Measurements from ENCODE around the gene TRAF3IP1. TPM values are rescaled to one million over a fixed set of nuclear protein-coding genes. Genes with fewer than 3 reads are reported as not detected.
"Not testable (repeated sequence)": the region's sequence is repeated elsewhere in the genome, so short reads cannot be mapped to it uniquely, and the experiment has no call there.

Gene TRAF3IP1
- total and polyA plus RNA-seq, 12 donors = 4.0 to 20.4 (median 10.4) TPM

- DNase-seq (no peak), ATAC-seq (no peak)
- Histone ChIP-seq H3K4me3 (no peak overlapping the region), H3K27me3 (no peaks in the 10 kb centered on the region), H3K9me3 (peaks cover 0 to 4% (median 0%) of the 10 kb centered on the region in 11 donors), H3K36me3 (peaks cover 0 to 79% (median 15%) of the 10 kb centered on the region in 9 donors), H3K4me1 (peaks cover 0 to 14% (median 0%) of the 10 kb centered on the region in 9 donors), H3K27ac (no peak overlapping the region)
- no peak for TF ChIP-seq CTCF (IDR thresholded peaks at IDR 0.05)
- WGBS, 2 donors = 84 to 86% methylated on average over 5 of the region's 5 CpGs
- intact Hi-C loops (cut with DNase I) = no loop called here
Measured at GRCh38 chr2:238331916-238332315, 11.6 kb downstream of the TRAF3IP1 start.

- peaks cover 0 to 66% (median 2%) of the 10 kb centered on the region in 9 donors for H3K36me3 ChIP-seq
- no peaks in the 10 kb centered on the region for H3K9me3 ChIP-seq
- peaks cover 0 to 17% (median 0%) of the 10 kb centered on the region in 9 donors for H3K4me1 ChIP-seq
- TF ChIP-seq CTCF (IDR thresholded peaks at IDR 0.05) = no peak
- 85 to 91% methylated on average over 6 of the region's 6 CpGs for WGBS, 2 donors
- ATAC-seq (no peak), DNase-seq (no peak)
- intact Hi-C loops (cut with DNase I) = no loop called here
- H3K27me3 ChIP-seq = no peaks in the 10 kb centered on the region
- H3K27ac ChIP-seq = no peak overlapping the region
- no peak overlapping the region for H3K4me3 ChIP-seq
Measured at GRCh38 chr2:238334885-238335284, 14.6 kb downstream of the TRAF3IP1 start.

GRCh38 chr2:238335591-238335990, 15.3 kb downstream of the TRAF3IP1 start:
- peaks cover 0 to 59% (median 2%) of the 10 kb centered on the region in 9 donors for H3K36me3 ChIP-seq
- not testable (repeated sequence) for H3K27ac ChIP-seq

GRCh38 chr2:238336151-238336550, 15.8 kb downstream of the TRAF3IP1 start:
- no peak overlapping the region for H3K27ac ChIP-seq
- 48 to 61% methylated on average over 2 of the region's 2 CpGs for WGBS, 2 donors
- peaks cover 0 to 56% (median 2%) of the 10 kb centered on the region in 9 donors for H3K36me3 ChIP-seq
- ATAC-seq (peak; percentile 62 to 92 (median 84)), DNase-seq (peak; percentile 33 to 65)
- intact Hi-C loops (cut with DNase I) = no loop called here
- no peaks in the 10 kb centered on the region for H3K27me3 ChIP-seq
- H3K4me1 ChIP-seq = peaks cover 0 to 17% (median 0%) of the 10 kb centered on the region in 9 donors
- H3K9me3 ChIP-seq = no peaks in the 10 kb centered on the region
- no peak overlapping the region for H3K4me3 ChIP-seq
- no peak for TF ChIP-seq CTCF (IDR thresholded peaks at IDR 0.05)

More at GRCh38 chr2:238335591-238335990, 15.3 kb downstream of the TRAF3IP1 start:
- H3K27me3 ChIP-seq; H3K9me3 ChIP-seq; H3K4me3 ChIP-seq; DNase-seq; intact Hi-C loops (cut with DNase I); ATAC-seq: not testable (repeated sequence)
- peaks cover 0 to 17% (median 0%) of the 10 kb centered on the region in 9 donors for H3K4me1 ChIP-seq
- 96 to 98% methylated on average over 8 of the region's 8 CpGs for WGBS, 2 donors

GRCh38 chr2:238336793-238337444, 16.6 kb downstream of the TRAF3IP1 start:
- no peaks in the 10 kb centered on the region for H3K9me3 ChIP-seq
- no peak for DNase-seq
- ATAC-seq = no peak

More at GRCh38 chr2:238336793-238337444, 16.6 kb downstream of the TRAF3IP1 start:
- WGBS, 2 donors = 88 to 93% methylated on average over 5 of the region's 5 CpGs
- Histone ChIP-seq H3K27me3 (no peaks in the 10 kb centered on the region), H3K4me3 (no peak overlapping the region), H3K27ac (no peak overlapping the region), H3K36me3 (peaks cover 0 to 49% (median 2%) of the 10 kb centered on the region in 9 donors), H3K4me1 (peaks cover 0 to 17% (median 0%) of the 10 kb centered on the region in 9 donors)
- intact Hi-C loops (cut with DNase I) = no loop called here
- TF ChIP-seq CTCF (IDR thresholded peaks at IDR 0.05) = no peak
